Omental fat pad (tissue), 4 donors: ENCODE measurements around the gene ZC3H8. TPM values are rescaled to one million over a fixed set of nuclear protein-coding genes. Genes with fewer than 3 reads are reported as not detected.

Experiments used
- ATAC-seq: fragments of 150-250 bp; one replicate; pipeline ENCODE4 v1.9.1; 2016; ENCODE audit warnings: mild to moderate bottlenecking, moderate library complexity; ENCODE audit not compliant: low FRiP score
- DNase-seq: peaks from one replicate; pipeline ENCODE4 v3.0.0-alpha.2; 2019; ENCODE audit warnings: low spot score
- total RNA-seq, 4 donors: library from RNA; depleted of rRNA; stranded (reverse); fragments of >200 nt; gene quantifications; one replicate each; pipeline ENCODE4 v1.1.0, GENCODE V29; 2016
- TF ChIP-seq, protein P1 (sequence below), 3 donors: fragments of 450-650 bp; IDR thresholded peaks; one replicate each; pipeline ENCODE4 v1.5.1; 2016 to 2017; ENCODE audit warnings: antibody characterized with exemption in 3 of 3, mild to moderate bottlenecking in 3 of 3, moderate library complexity in 2 of 3

Gene ZC3H8
- total RNA-seq, 4 donors from 2014 or later, result 13.0 to 29.5 (median 22.2) TPM

DNA sequence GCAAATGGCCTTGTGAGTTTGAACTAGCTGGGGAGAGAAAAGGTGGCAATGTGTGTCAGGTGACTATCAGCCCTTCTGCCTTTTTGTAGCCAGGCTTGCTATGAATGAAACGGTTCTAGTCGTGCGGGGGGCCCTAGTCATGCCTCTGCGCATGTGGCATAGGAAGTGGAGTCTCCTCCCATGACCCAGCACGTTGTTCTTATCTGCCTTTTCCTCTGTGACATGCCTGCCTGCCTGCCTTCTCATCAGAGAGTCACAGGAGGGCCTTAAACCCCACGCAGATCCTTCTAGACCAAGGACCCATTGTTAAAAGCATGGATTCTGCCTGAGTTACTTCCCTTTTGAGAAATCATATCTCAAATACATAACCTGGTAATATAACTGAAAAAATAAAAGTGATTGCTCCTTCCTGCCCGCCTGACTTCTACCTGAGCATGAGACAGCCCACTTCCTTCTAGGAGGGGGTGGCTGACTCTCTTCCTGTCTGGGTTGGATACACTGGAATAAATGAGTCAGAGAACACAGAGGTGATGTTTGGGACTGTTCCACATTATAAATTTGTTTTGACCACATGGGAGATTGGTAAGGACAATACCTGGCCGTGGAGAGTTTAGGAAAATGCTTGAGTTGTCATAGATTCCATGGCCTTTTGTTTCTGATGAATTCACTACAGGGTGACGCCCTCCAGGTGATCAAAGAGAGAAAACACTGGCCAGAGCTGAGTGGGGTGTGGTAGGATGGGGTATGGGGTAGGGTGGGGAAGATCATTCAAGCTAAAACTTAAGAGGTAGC, 66.8 kb downstream of the ZC3H8 start:
- DNase-seq (no peak), ATAC-seq (no peak)
- TF ChIP-seq, protein P1, sequence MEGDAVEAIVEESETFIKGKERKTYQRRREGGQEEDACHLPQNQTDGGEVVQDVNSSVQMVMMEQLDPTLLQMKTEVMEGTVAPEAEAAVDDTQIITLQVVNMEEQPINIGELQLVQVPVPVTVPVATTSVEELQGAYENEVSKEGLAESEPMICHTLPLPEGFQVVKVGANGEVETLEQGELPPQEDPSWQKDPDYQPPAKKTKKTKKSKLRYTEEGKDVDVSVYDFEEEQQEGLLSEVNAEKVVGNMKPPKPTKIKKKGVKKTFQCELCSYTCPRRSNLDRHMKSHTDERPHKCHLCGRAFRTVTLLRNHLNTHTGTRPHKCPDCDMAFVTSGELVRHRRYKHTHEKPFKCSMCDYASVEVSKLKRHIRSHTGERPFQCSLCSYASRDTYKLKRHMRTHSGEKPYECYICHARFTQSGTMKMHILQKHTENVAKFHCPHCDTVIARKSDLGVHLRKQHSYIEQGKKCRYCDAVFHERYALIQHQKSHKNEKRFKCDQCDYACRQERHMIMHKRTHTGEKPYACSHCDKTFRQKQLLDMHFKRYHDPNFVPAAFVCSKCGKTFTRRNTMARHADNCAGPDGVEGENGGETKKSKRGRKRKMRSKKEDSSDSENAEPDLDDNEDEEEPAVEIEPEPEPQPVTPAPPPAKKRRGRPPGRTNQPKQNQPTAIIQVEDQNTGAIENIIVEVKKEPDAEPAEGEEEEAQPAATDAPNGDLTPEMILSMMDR (IDR thresholded peaks at IDR 0.05), result no peak

DNA sequence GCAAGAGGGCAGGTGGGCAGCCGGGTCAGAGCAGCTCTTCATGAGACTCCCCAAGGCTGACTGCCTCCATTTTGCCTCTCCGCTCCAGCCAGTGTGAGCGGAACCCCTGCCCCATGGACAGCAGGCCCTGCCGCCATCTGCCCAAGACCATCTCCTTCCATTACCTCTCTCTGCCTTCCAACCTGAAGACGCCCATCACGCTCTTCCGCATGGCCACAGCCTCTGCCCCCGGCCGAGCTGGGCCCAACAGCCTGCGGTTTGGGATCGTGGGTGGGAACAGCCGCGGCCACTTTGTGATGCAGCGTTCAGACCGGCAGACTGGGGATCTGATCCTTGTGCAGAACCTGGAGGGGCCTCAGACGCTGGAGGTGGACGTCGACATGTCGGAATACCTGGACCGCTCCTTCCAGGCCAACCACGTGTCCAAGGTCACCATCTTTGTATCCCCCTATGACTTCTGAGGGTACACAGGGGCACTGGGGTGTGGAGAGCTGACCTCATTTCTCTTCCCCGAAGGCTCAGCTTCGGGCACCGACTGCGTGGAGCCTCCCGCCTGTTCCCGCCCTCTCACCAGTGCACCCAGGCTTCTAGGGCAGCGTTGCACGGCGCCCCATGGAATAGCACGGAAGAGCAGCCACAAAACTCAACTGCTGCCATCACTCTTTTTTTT, 67.7 kb downstream of the ZC3H8 start:
- TF ChIP-seq, protein P1 (IDR thresholded peaks at IDR 0.05), result no peak
- ATAC-seq, result peak; percentile 30
- DNase-seq, result no peak

DNA sequence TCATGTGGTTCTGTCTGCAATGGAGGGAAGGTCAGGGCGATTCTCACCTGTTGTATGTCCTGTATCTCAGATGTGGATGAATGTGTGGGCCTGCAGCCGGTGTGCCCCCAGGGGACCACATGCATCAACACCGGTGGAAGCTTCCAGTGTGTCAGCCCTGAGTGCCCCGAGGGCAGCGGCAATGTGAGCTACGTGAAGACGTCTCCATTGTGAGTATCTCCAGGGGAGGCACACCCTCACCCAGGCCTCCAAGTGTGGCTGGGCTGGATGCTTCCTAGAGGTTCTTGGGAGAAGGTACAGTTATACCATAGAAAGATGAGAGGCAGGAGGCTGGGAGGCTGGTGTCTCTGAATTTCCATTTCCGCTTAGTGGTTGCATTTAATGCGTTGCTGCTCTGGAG, 69.7 kb downstream of the ZC3H8 start:
- ATAC-seq, result no peak
- DNase-seq, result no peak
- TF ChIP-seq, protein P1 (IDR thresholded peaks at IDR 0.05), result no peak

DNA sequence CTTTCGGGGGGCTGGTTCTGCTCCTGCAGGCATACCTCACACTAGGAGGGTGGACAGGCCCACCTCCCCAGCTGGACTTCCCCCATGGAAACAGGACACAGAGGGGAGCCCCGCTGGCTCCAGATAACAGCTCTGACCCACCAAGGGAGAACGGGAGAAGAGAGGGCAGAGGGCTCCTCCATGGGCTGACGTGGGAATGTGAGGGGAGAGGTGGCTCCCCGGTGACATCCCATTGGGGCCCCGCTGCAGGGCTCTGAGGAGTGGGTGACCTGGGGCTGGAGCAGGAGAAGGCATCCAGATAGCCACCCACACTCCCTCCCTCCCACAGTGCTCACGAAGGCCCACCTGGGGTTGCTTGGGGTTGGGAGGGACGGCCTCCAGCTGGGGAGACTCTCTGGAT, 70.7 kb downstream of the ZC3H8 start:
- TF ChIP-seq, protein P1 (IDR thresholded peaks at IDR 0.05), result no peak
- no peak for DNase-seq
- ATAC-seq, result no peak

DNA sequence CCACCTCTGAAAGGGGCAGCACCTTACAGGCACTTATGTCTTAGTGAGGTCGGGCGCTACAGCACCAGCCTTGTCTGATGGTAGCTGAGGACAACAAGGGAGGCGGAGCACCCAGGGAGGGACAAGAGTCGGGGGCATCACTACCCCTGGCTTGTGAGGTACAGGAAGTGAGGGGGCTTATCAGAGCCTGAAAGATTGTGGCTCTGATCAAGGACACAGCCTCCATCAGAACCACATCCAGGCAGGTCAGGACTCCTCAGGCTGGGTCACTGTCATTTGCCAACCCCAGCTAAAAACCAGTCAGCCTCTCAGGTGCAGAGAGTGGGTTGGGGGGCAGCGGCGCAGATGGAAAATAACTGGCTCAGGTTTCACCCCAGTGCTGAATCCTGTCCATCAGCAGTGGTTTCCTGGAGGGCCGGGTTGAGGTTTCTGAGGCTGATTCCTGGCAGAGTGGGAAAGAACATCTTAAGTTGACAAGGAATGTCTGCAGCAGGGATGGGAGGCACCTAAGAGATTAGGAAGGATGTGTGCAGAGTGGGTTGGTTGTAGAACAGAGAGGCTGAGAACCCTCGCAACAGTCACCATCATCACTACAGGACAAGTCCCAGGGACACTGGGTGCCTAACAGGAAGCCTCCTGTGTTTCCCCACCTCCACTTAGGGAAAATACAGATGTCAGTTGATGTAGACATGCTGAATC, 71.4 kb downstream of the ZC3H8 start:
- DNase-seq, result no peak
- no peak for ATAC-seq
- TF ChIP-seq, protein P1 (IDR thresholded peaks at IDR 0.05), result no peak

DNA sequence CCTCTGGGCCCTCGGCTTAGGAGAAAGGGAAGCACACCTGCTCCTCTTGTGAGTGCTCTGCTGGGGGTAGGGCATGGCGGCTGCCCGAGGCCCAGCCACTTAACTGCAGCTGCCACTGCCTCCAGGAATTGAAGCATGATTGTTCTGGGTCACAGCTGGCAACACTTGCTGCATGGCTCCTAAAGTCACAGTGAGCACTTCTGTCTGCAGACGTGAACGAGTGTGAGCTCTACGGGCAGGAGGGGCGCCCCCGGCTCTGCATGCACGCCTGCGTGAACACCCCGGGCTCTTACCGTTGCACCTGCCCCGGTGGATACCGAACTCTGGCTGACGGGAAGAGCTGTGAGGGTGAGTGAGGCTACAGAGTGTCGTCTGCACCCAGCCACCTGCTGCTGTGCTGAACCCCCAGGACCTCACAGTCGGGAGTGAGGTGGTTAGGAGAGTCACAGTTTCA, 72.2 kb downstream of the ZC3H8 start:
- DNase-seq (no peak), ATAC-seq (no peak)
- TF ChIP-seq, protein P1 (IDR thresholded peaks at IDR 0.05), result no peak
